SK-N-SH (cell line): ENCODE data around the gene BEST3. TPM values are rescaled to one million over a fixed set of nuclear protein-coding genes. Genes with fewer than 3 reads are reported as not detected.

Source experiments
- CTCF ChIA-PET: fragments of 300-600, 350-600 bp; formaldehyde crosslinking; extraction: SDS; loops from one replicate; lab custom pipeline; 2021; lab: Yijun Ruan, JAX
- POLR2A ChIA-PET: fragments of 350-600 bp; sonication (Branson Sonifier 250); formaldehyde crosslinking; extraction: SDS; loops from one replicate; lab custom pipeline; 2020; ENCODE audit warnings: antibody characterized with exemption, inconsistent platforms; lab: Yijun Ruan, JAX
- DNase-seq: peaks from one replicate; pipeline ENCODE4 v3.0.0; 2012
- H2AFZ ChIP-seq: fragments of 200-600 bp; sonication (generic); 2 replicates; pipeline ENCODE4 v1.8.1; 2016; ENCODE audit warnings: antibody characterized with exemption, mild to moderate bottlenecking, low read depth
- H3F3A ChIP-seq: fragments of 200-600 bp; sonication (generic); replicated peaks from 2 replicates; pipeline ENCODE3; 2016; ENCODE audit warnings: antibody characterized with exemption, mild to moderate bottlenecking; ENCODE audit not compliant: insufficient read depth
- H3K27ac ChIP-seq, 2 experiments: fragments of 200-500 bp in 1 of 2; fragments of 200-600 bp in 1 of 2; sonication (Bioruptor generic) in 1 of 2; sonication (generic), shearing (Covaris generic) in 1 of 2; 2 replicates each; pipeline versions ENCODE4 v1.5.1 to v1.6.1; 2014 to 2016; ENCODE audit warnings: low read depth in 2 of 2, inconsistent platforms in 1 of 2, low read length in 1 of 2, mild to moderate bottlenecking in 1 of 2, mixed read lengths in 1 of 2
- H3K27me3 ChIP-seq: fragments of 200-600 bp; sonication (generic), shearing (Covaris generic); 2 replicates; pipeline ENCODE4 v1.6.1; 2016; ENCODE audit warnings: mixed run types; ENCODE audit not compliant: insufficient read depth
- H3K36me3 ChIP-seq, 2 experiments: fragments of 200-500 bp in 1 of 2; fragments of 200-600 bp in 1 of 2; sonication (Bioruptor generic) in 1 of 2; sonication (generic) in 1 of 2; replicated peaks in 1 of 2; 2 replicates each; pipeline versions ENCODE3 to v1.5.1; 2014 to 2016; ENCODE audit warnings: low read length in 1 of 2, mild to moderate bottlenecking in 1 of 2; ENCODE audit not compliant: insufficient read depth in 2 of 2, control insufficient read depth in 1 of 2
- H3K4me1 ChIP-seq, 2 experiments: fragments of 200-500 bp in 1 of 2; fragments of 200-600 bp in 1 of 2; sonication (Bioruptor generic) in 1 of 2; sonication (generic), shearing (Covaris generic) in 1 of 2; 2 replicates each; pipeline versions ENCODE4 v1.5.1 to v1.6.1; 2014 to 2016; ENCODE audit warnings: low read depth in 1 of 2, low read length in 1 of 2, mixed run types in 1 of 2; ENCODE audit not compliant: insufficient read depth in 2 of 2, control insufficient read depth in 1 of 2
- H3K4me2 ChIP-seq: fragments of 200-600 bp; sonication (generic), shearing (Covaris generic); 2 replicates; pipeline ENCODE4 v1.6.1; 2017; ENCODE audit warnings: mixed run types
- H3K4me3 ChIP-seq, 2 experiments: fragments of 200-500 bp in 1 of 2; fragments of 200-600 bp in 1 of 2; sonication (Bioruptor generic) in 1 of 2; sonication (generic), shearing (Covaris generic) in 1 of 2; 2 replicates each; pipeline versions ENCODE4 v1.5.1 to v1.8.1; 2014 to 2016; ENCODE audit warnings: low read depth in 2 of 2, inconsistent platforms in 1 of 2, low read length in 1 of 2, mild to moderate bottlenecking in 1 of 2, mixed read lengths in 1 of 2, moderate library complexity in 1 of 2
- H3K79me2 ChIP-seq: fragments of 200-600 bp; sonication (generic); 2 replicates; pipeline ENCODE4 v1.8.1; 2017; ENCODE audit warnings: mild to moderate bottlenecking; ENCODE audit not compliant: insufficient read depth
- H3K9ac ChIP-seq: fragments of 200-600 bp; sonication (generic); 2 replicates; pipeline ENCODE4 v1.6.1; 2017; ENCODE audit warnings: mixed run types
- H3K9me2 ChIP-seq: fragments of 200-600 bp; sonication (generic); 2 replicates; pipeline ENCODE4 v1.6.1; 2017; ENCODE audit warnings: mixed run types
- H3K9me3 ChIP-seq: fragments of 200-600 bp; sonication (generic); 2 replicates; pipeline ENCODE4 v1.6.1; 2017; ENCODE audit warnings: mixed run types, mild to moderate bottlenecking, moderate library complexity
- H4K20me1 ChIP-seq: fragments of 200-600 bp; sonication (generic); 2 replicates; pipeline ENCODE4 v1.6.1; 2017; ENCODE audit warnings: mild to moderate bottlenecking, mixed run types; ENCODE audit not compliant: insufficient read depth
- CHD2 ChIP-seq: fragments of 150-350 bp; IDR thresholded peaks from 2 replicates; pipeline ENCODE4 v1.6.1; 2018; ENCODE audit warnings: low read length; ENCODE audit not compliant: partially characterized antibody
- ELF1 ChIP-seq: IDR thresholded peaks from 2 replicates; pipeline ENCODE4 v1.4.0; 2012
- FOSL2 ChIP-seq: IDR thresholded peaks from 2 replicates; pipeline ENCODE4 v1.4.0; 2012; ENCODE audit warnings: low read depth, mild to moderate bottlenecking, moderate library complexity, borderline replicate concordance
- JUND ChIP-seq: IDR thresholded peaks from 2 replicates; pipeline ENCODE4 v1.4.0; 2012
- MXI1 ChIP-seq: IDR thresholded peaks from 2 replicates; pipeline ENCODE4 v1.6.1; 2012; ENCODE audit warnings: mild to moderate bottlenecking, low read depth, low read length, improper control_type of control experiment
- NFIC ChIP-seq: IDR thresholded peaks from 2 replicates; pipeline ENCODE4 v1.4.0; 2012; ENCODE audit warnings: borderline replicate concordance
- POLR2AphosphoS5 ChIP-seq: IDR thresholded peaks from 2 replicates; pipeline ENCODE4 v1.6.1; 2012; ENCODE audit warnings: low read depth, low read length
- RXRA ChIP-seq: IDR thresholded peaks from 2 replicates; pipeline ENCODE4 v1.4.0; 2012; ENCODE audit warnings: low read depth, mild to moderate bottlenecking, borderline replicate concordance
- TAF1 ChIP-seq: IDR thresholded peaks from 2 replicates; pipeline ENCODE4 v1.6.1; 2012; ENCODE audit warnings: low read depth, mild to moderate bottlenecking, low read length, moderate library complexity, borderline replicate concordance
- YY1 ChIP-seq: IDR thresholded peaks from 2 replicates; pipeline ENCODE4 v1.4.0; 2012; ENCODE audit warnings: low read depth, mild to moderate bottlenecking
- WGBS: methylation state at CpG from one replicate; pipeline ENCODE4 v1.1.6; 2017; ENCODE audit warnings: low lambda C conversion rate; 5-methylcytosine and 5-hydroxymethylcytosine counted together
- polyA plus RNA-seq, 3 experiments: library from polyadenylated mRNA; depleted of rRNA; stranded (reverse); fragments of >200 nt; gene quantifications; 2 replicates each; pipeline ENCODE4 v1.2.3, GENCODE V29; 2012
- TF ChIP-seq, protein P1 (sequence below): IDR thresholded peaks from 2 replicates; pipeline ENCODE4; 2012
- TF ChIP-seq, protein P2 (sequence below): IDR thresholded peaks from 2 replicates; pipeline ENCODE4 v1.6.1; 2012; ENCODE audit warnings: mild to moderate bottlenecking, low read depth, low read length, moderate library complexity
- TF ChIP-seq, protein P3 (sequence below): IDR thresholded peaks from 2 replicates; pipeline ENCODE4 v1.4.0; 2012; ENCODE audit warnings: low read depth
- TF ChIP-seq, protein P4 (sequence below): IDR thresholded peaks from 2 replicates; pipeline ENCODE4 v1.4.0; 2012; ENCODE audit warnings: low read depth, borderline replicate concordance

BEST3 gene
- polyA plus RNA-seq, 1 of the 3 experiments (the other 2 are of a cell fraction): 0.48 TPM

DNA sequence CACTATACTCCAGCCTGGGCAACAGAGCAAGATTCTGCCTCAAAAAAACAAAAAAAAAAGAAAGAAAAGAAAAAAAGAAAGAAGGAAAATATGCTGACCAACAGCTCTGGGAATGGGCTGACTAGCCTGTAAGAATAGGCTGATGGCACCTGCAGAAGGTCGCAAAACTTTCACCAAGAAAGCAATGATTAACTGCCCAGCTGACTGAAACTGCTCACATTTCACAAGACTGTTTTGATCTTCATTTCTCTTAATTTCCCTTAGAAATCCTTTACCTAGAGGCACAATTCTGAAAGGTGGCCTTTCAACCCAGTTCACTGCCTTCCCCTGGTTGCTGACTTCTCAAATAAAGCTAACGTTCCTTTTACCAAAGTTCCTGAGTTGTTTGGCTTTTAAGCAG is 12.4 kb downstream of the BEST3 start:
- H3K36me3 ChIP-seq: no peaks in the 10 kb centered on the region
- peaks cover 5 to 20% of the 10 kb centered on the region in 2 experiments; a peak in 2 of 4 replicates for H3K4me1 ChIP-seq
- H3K4me2 ChIP-seq: no peak overlapping the region
- H3K79me2 ChIP-seq: no peaks in the 10 kb centered on the region
- H4K20me1 ChIP-seq: no peaks in the 10 kb centered on the region
- WGBS: 97% methylated on average over 2 of the region's 2 CpGs
- no peaks in the 10 kb centered on the region for H3K9me2 ChIP-seq
- no peak overlapping the region for H3K4me3 ChIP-seq
- no peak overlapping the region for H3K27ac ChIP-seq
- no peak overlapping the region for H3K9ac ChIP-seq
- POLR2A ChIA-PET: no interaction called here
- no peak overlapping the region for H2AFZ ChIP-seq
- no peaks in the 10 kb centered on the region for H3K27me3 ChIP-seq
- TF ChIP-seq TAF1: no peak
- TF ChIP-seq, protein P1, sequence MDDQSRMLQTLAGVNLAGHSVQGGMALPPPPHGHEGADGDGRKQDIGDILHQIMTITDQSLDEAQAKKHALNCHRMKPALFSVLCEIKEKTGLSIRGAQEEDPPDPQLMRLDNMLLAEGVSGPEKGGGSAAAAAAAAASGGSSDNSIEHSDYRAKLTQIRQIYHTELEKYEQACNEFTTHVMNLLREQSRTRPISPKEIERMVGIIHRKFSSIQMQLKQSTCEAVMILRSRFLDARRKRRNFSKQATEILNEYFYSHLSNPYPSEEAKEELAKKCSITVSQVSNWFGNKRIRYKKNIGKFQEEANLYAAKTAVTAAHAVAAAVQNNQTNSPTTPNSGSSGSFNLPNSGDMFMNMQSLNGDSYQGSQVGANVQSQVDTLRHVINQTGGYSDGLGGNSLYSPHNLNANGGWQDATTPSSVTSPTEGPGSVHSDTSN: no peak
- no peak for DNase-seq
- no peaks in the 10 kb centered on the region for H3K9me3 ChIP-seq
- H3F3A ChIP-seq: peaks cover 20% of the 10 kb centered on the region
- CTCF ChIA-PET: interaction anchor here (1.1 to 1.3 kb wide), 2 partner anchors 14 to 22 kb away, joined by 3 to 4 read pairs; no protein-coding TSS in a partner anchor

DNA sequence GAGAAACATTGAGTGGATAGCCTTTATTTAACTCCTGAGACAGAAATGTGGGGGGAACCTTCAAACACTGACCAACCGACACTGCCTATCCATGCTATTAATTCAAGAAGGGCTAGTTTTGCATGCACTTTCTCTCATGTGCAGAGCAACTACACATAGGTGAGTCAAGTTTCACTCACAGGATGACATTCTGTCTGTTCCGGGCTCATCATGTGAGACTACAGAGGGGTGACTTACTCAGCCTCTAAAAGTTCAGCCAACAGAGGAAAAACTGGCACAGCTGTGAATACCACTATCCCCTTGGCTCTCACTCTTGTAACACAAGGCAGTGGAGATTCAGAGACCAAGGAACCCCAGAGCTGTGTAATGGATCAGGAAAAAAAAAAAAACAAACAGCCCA is 13.3 kb downstream of the BEST3 start:
- no peaks in the 10 kb centered on the region for H3K27me3 ChIP-seq
- DNase-seq: no peak
- CTCF ChIA-PET: interaction anchor here (1.3 kb wide), 1 partner anchor 21 kb away, joined by 4 read pairs; no protein-coding TSS in a partner anchor
- H3K36me3 ChIP-seq: no peaks in the 10 kb centered on the region
- H3K9ac ChIP-seq: no peak overlapping the region
- TF ChIP-seq POLR2AphosphoS5 (no peak), RXRA (0 out of 2 replicates have a peak, but pooled peaks have one; percentile 20), TAF1 (no peak), JUND (0 out of 2 replicates have a peak, but pooled peaks have one; percentile 29), FOSL2 (peak; percentile 44; the same call in 1 of the 2 replicates), NFIC (peak; percentile 48)
- TF ChIP-seq, protein P1: peak; percentile 36
- WGBS: 40% methylated on average over 2 of the region's 2 CpGs
- H2AFZ ChIP-seq: no peak overlapping the region
- H3K4me2 ChIP-seq: no peak overlapping the region
- no peaks in the 10 kb centered on the region for H4K20me1 ChIP-seq
- H3K4me1 ChIP-seq: peaks cover 5 to 20% of the 10 kb centered on the region in 2 experiments; a peak in 2 of 4 replicates
- no peak overlapping the region for H3K4me3 ChIP-seq
- no peaks in the 10 kb centered on the region for H3K79me2 ChIP-seq
- POLR2A ChIA-PET: no interaction called here
- peak overlapping the region in 1 of 2 experiments; percentile 15; a peak in 1 of 4 replicates for H3K27ac ChIP-seq
- H3K9me2 ChIP-seq: no peaks in the 10 kb centered on the region
- no peaks in the 10 kb centered on the region for H3K9me3 ChIP-seq
- peaks cover 20% of the 10 kb centered on the region for H3F3A ChIP-seq

DNA sequence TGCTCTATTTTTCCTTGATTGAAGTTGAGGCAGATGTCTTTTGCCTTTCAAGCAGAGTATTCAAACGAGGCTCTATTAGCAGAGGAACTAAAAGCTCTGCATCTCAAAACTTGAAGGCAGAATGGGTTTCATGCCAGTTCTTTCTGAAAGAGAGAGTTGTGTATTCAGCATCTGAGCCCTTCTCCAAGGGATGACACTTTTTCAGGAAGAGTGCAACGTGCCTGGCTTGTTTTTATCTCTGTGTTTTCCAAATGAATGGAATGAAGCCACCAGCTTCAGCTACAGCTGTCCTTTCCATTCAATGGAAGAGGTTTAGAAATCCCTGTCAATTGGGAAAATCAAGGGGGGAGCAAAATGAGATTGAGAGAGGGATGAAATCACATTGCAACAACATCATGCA is 14.6 kb downstream of the BEST3 start:
- H3K4me3 ChIP-seq: no peak overlapping the region
- H3K4me1 ChIP-seq: peaks cover 5 to 18% of the 10 kb centered on the region in 2 experiments; a peak in 2 of 4 replicates
- no peak for DNase-seq
- H4K20me1 ChIP-seq: no peaks in the 10 kb centered on the region
- POLR2A ChIA-PET: no interaction called here
- H3K9ac ChIP-seq: no peak overlapping the region
- no peaks in the 10 kb centered on the region for H3K36me3 ChIP-seq
- H3F3A ChIP-seq: peaks cover 16% of the 10 kb centered on the region
- no peaks in the 10 kb centered on the region for H3K9me3 ChIP-seq
- H3K4me2 ChIP-seq: no peak overlapping the region
- H3K27me3 ChIP-seq: no peaks in the 10 kb centered on the region
- WGBS: 52% methylated on average over 2 of the region's 2 CpGs
- H3K9me2 ChIP-seq: no peaks in the 10 kb centered on the region
- H3K27ac ChIP-seq: no peak overlapping the region
- CTCF ChIA-PET: no interaction called here
- H3K79me2 ChIP-seq: no peaks in the 10 kb centered on the region
- H2AFZ ChIP-seq: no peak overlapping the region
- TF ChIP-seq ELF1 (no peak), CHD2 (no peak), YY1 (no peak), MXI1 (no peak)
- TF ChIP-seq, protein P2, sequence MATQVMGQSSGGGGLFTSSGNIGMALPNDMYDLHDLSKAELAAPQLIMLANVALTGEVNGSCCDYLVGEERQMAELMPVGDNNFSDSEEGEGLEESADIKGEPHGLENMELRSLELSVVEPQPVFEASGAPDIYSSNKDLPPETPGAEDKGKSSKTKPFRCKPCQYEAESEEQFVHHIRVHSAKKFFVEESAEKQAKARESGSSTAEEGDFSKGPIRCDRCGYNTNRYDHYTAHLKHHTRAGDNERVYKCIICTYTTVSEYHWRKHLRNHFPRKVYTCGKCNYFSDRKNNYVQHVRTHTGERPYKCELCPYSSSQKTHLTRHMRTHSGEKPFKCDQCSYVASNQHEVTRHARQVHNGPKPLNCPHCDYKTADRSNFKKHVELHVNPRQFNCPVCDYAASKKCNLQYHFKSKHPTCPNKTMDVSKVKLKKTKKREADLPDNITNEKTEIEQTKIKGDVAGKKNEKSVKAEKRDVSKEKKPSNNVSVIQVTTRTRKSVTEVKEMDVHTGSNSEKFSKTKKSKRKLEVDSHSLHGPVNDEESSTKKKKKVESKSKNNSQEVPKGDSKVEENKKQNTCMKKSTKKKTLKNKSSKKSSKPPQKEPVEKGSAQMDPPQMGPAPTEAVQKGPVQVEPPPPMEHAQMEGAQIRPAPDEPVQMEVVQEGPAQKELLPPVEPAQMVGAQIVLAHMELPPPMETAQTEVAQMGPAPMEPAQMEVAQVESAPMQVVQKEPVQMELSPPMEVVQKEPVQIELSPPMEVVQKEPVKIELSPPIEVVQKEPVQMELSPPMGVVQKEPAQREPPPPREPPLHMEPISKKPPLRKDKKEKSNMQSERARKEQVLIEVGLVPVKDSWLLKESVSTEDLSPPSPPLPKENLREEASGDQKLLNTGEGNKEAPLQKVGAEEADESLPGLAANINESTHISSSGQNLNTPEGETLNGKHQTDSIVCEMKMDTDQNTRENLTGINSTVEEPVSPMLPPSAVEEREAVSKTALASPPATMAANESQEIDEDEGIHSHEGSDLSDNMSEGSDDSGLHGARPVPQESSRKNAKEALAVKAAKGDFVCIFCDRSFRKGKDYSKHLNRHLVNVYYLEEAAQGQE: no peak
- TF ChIP-seq, protein P3, sequence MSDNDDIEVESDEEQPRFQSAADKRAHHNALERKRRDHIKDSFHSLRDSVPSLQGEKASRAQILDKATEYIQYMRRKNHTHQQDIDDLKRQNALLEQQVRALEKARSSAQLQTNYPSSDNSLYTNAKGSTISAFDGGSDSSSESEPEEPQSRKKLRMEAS: no peak
- TF ChIP-seq, protein P4, sequence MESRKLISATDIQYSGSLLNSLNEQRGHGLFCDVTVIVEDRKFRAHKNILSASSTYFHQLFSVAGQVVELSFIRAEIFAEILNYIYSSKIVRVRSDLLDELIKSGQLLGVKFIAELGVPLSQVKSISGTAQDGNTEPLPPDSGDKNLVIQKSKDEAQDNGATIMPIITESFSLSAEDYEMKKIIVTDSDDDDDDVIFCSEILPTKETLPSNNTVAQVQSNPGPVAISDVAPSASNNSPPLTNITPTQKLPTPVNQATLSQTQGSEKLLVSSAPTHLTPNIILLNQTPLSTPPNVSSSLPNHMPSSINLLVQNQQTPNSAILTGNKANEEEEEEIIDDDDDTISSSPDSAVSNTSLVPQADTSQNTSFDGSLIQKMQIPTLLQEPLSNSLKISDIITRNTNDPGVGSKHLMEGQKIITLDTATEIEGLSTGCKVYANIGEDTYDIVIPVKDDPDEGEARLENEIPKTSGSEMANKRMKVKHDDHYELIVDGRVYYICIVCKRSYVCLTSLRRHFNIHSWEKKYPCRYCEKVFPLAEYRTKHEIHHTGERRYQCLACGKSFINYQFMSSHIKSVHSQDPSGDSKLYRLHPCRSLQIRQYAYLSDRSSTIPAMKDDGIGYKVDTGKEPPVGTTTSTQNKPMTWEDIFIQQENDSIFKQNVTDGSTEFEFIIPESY: no peak
